ENCODE results near the gene PRKAG2. TPM values are rescaled to one million over a fixed set of nuclear protein-coding genes. Genes with fewer than 3 reads are reported as not detected.

Gene PRKAG2
- total RNA-seq, 2 experiments from 2014 or later: 39.3 to 42.3 TPM

- H3K4me1 ChIP-seq (ENCODE audit: insufficient read depth, low read length): peaks cover 9% of the 10 kb centered on the region
- no peaks in the 10 kb centered on the region for H3K27me3 ChIP-seq (ENCODE audit: control insufficient read depth in 1 of 2, insufficient read depth in 2 of 2, low read length in 2 of 2)
- no peaks in the 10 kb centered on the region for H3K27me3 Mint-ChIP-seq
- ChIA-PET CTCF (no interaction called here), POLR2A (interaction anchor here (1.3 kb wide), 1 partner anchor 34 kb away, joined by 5 read pairs; no protein-coding TSS in a partner anchor)
- H3K36me3 Mint-ChIP-seq (ENCODE audit: low read depth): no peaks in the 10 kb centered on the region
- H3K36me3 ChIP-seq (ENCODE audit: insufficient read depth, low read length): peaks cover 2% of the 10 kb centered on the region
- H3K9me3 Mint-ChIP-seq: no peaks in the 10 kb centered on the region
- TF ChIP-seq CTCF (IDR thresholded peaks at IDR 0.05): no peak
- no peak overlapping the region for H3K4me3 Mint-ChIP-seq
- H3K27ac Mint-ChIP-seq: no peak overlapping the region
- intact Hi-C loops (cut with DNase I, micrococcal nuclease): no loop called here
- H3K9me3 ChIP-seq (ENCODE audit: control insufficient read depth in 1 of 2, insufficient read depth in 1 of 2, low read length in 2 of 2): no peaks in the 10 kb centered on the region
- DNase-seq (no peak), ATAC-seq (ENCODE audit: poor library complexity) (no peak)
- no peak overlapping the region for H3K27ac ChIP-seq (ENCODE audit: low read depth in 1 of 2, low read length in 2 of 2)
- H3K4me1 Mint-ChIP-seq (ENCODE audit: low read depth): peaks cover 23% of the 10 kb centered on the region
- H3K4me3 ChIP-seq (ENCODE audit: low read length): no peak overlapping the region
Measured at GRCh38 chr7:151684408-151685175, 192.3 kb downstream of the PRKAG2 start.

GRCh38 chr7:151683615-151684407 lies 193.1 kb downstream of the PRKAG2 start:
- ChIA-PET POLR2A (interaction anchor here (1.3 kb wide), 1 partner anchor 35 kb away, joined by 5 read pairs; no protein-coding TSS in a partner anchor), CTCF (no interaction called here)
- DNase-seq: no peak
- Histone ChIP-seq H3K4me1 (ENCODE audit: insufficient read depth, low read length) (peaks cover 17% of the 10 kb centered on the region), H3K4me3 (ENCODE audit: low read length) (no peak overlapping the region), H3K9me3 (ENCODE audit: control insufficient read depth in 1 of 2, insufficient read depth in 1 of 2, low read length in 2 of 2) (no peaks in the 10 kb centered on the region), H3K27ac (ENCODE audit: low read depth in 1 of 2, low read length in 2 of 2) (no peak overlapping the region), H3K36me3 (ENCODE audit: insufficient read depth, low read length) (no peaks in the 10 kb centered on the region), H3K27me3 (ENCODE audit: control insufficient read depth in 1 of 2, insufficient read depth in 2 of 2, low read length in 2 of 2) (no peaks in the 10 kb centered on the region)
- TF ChIP-seq CTCF (IDR thresholded peaks at IDR 0.05): no peak
- Mint-ChIP-seq H3K4me3 (no peak overlapping the region), H3K9me3 (no peaks in the 10 kb centered on the region), H3K27ac (no peak overlapping the region), H3K27me3 (no peaks in the 10 kb centered on the region), H3K4me1 (ENCODE audit: low read depth) (peaks cover 30% of the 10 kb centered on the region), H3K36me3 (ENCODE audit: low read depth) (no peaks in the 10 kb centered on the region)
- ATAC-seq (ENCODE audit: poor library complexity): no peak
- intact Hi-C loops (cut with DNase I, micrococcal nuclease): no loop called here

- no peak for ATAC-seq (ENCODE audit: poor library complexity)
Measured at GRCh38 chr7:151682831-151683614, 193.9 kb downstream of the PRKAG2 start.

More at GRCh38 chr7:151682831-151683614, 193.9 kb downstream of the PRKAG2 start:
- no peak overlapping the region for H3K4me3 ChIP-seq (ENCODE audit: low read length)
- H3K9me3 ChIP-seq (ENCODE audit: control insufficient read depth in 1 of 2, insufficient read depth in 1 of 2, low read length in 2 of 2): no peaks in the 10 kb centered on the region
- Mint-ChIP-seq H3K4me3 (no peak overlapping the region), H3K4me1 (ENCODE audit: low read depth) (peaks cover 37% of the 10 kb centered on the region), H3K9me3 (no peaks in the 10 kb centered on the region), H3K36me3 (ENCODE audit: low read depth) (no peaks in the 10 kb centered on the region), H3K27ac (no peak overlapping the region), H3K27me3 (no peaks in the 10 kb centered on the region)
- H3K27me3 ChIP-seq (ENCODE audit: control insufficient read depth in 1 of 2, insufficient read depth in 2 of 2, low read length in 2 of 2): no peaks in the 10 kb centered on the region
- CTCF ChIA-PET: no interaction called here
- POLR2A ChIA-PET: no interaction called here
- DNase-seq: no peak
- H3K27ac ChIP-seq (ENCODE audit: low read depth in 1 of 2, low read length in 2 of 2): no peak overlapping the region
- TF ChIP-seq CTCF (IDR thresholded peaks at IDR 0.05): no peak
- H3K4me1 ChIP-seq (ENCODE audit: insufficient read depth, low read length): peaks cover 17% of the 10 kb centered on the region
- no peaks in the 10 kb centered on the region for H3K36me3 ChIP-seq (ENCODE audit: insufficient read depth, low read length)
- intact Hi-C loops (cut with DNase I, micrococcal nuclease): no loop called here
